DND-41 (cell line): ENCODE results near the gene PARS2.

Source experiments
- ATAC-seq: fragments of 200-7000 bp; cut with Tn5 transposase; 3 replicates; pipeline ENCODE4 v1.9.1; 2021; ENCODE audit warnings: low read depth; ENCODE audit not compliant: insufficient read depth
- DNase-seq: peaks from one replicate; pipeline ENCODE4 v3.0.0-alpha.2; 2020
- H2AFZ ChIP-seq: 2 replicates; pipeline ENCODE4 v1.6.0; 2012; ENCODE audit warnings: low read depth, low read length
- H3K27ac ChIP-seq: 2 replicates; pipeline ENCODE4 v1.5.1; 2012; ENCODE audit warnings: low read length, inconsistent platforms
- H3K27me3 ChIP-seq: fragments of 200-600 bp; sonication (generic); 2 replicates; pipeline ENCODE4 v1.6.0; 2012; ENCODE audit warnings: low read length, mild to moderate bottlenecking, inconsistent platforms; ENCODE audit not compliant: insufficient read depth, poor library complexity
- H3K36me3 ChIP-seq: 2 replicates; pipeline ENCODE4 v1.5.1; 2012; ENCODE audit warnings: low read length, inconsistent platforms; ENCODE audit not compliant: insufficient read depth
- H3K4me1 ChIP-seq: 2 replicates; pipeline ENCODE4 v1.5.1; 2012; ENCODE audit warnings: mild to moderate bottlenecking, low read length; ENCODE audit not compliant: insufficient read depth
- H3K4me2 ChIP-seq: 2 replicates; pipeline ENCODE4 v1.6.0; 2012; ENCODE audit warnings: mild to moderate bottlenecking, moderate library complexity, low read length, inconsistent platforms; ENCODE audit not compliant: insufficient read depth
- H3K4me3 ChIP-seq, 2 experiments: fragments of 200-600 bp in 1 of 2; shearing (Covaris generic) in 1 of 2; 2 replicates each; pipeline ENCODE4 v1.5.1; 2012 to 2016; ENCODE audit warnings: inconsistent platforms in 2 of 2, low read length in 2 of 2, mild to moderate bottlenecking in 2 of 2, low read depth in 1 of 2, moderate library complexity in 1 of 2
- H3K79me2 ChIP-seq: 2 replicates; pipeline ENCODE4 v1.6.0; 2012; ENCODE audit warnings: low read length, inconsistent platforms; ENCODE audit not compliant: insufficient read depth
- H3K9ac ChIP-seq: 2 replicates; pipeline ENCODE4 v1.6.0; 2012; ENCODE audit warnings: low read depth, mild to moderate bottlenecking, inconsistent platforms, low read length, moderate library complexity
- H3K9me3 ChIP-seq: 2 replicates; pipeline ENCODE4 v1.5.1; 2012; ENCODE audit warnings: low read length, moderate library complexity, mild to moderate bottlenecking, inconsistent platforms; ENCODE audit not compliant: insufficient read depth, severe bottlenecking
- H4K20me1 ChIP-seq: 2 replicates; pipeline ENCODE4 v1.6.0; 2012; ENCODE audit warnings: low read length; ENCODE audit not compliant: insufficient read depth
- EZH2 ChIP-seq: IDR thresholded peaks from 3 replicates; pipeline ENCODE4 v1.6.1; 2012; ENCODE audit warnings: borderline replicate concordance, low read depth, mild to moderate bottlenecking, moderate library complexity, low read length, inconsistent platforms; ENCODE audit not compliant: severe bottlenecking
- TF ChIP-seq, protein P1 (sequence below): IDR thresholded peaks from 2 replicates; pipeline ENCODE4 v1.5.1; 2012; ENCODE audit warnings: borderline replicate concordance, low read length, moderate library complexity, mild to moderate bottlenecking; ENCODE audit not compliant: poor library complexity, severe bottlenecking; ENCODE audit errors: extremely low read depth

PARS2 gene

DNA sequence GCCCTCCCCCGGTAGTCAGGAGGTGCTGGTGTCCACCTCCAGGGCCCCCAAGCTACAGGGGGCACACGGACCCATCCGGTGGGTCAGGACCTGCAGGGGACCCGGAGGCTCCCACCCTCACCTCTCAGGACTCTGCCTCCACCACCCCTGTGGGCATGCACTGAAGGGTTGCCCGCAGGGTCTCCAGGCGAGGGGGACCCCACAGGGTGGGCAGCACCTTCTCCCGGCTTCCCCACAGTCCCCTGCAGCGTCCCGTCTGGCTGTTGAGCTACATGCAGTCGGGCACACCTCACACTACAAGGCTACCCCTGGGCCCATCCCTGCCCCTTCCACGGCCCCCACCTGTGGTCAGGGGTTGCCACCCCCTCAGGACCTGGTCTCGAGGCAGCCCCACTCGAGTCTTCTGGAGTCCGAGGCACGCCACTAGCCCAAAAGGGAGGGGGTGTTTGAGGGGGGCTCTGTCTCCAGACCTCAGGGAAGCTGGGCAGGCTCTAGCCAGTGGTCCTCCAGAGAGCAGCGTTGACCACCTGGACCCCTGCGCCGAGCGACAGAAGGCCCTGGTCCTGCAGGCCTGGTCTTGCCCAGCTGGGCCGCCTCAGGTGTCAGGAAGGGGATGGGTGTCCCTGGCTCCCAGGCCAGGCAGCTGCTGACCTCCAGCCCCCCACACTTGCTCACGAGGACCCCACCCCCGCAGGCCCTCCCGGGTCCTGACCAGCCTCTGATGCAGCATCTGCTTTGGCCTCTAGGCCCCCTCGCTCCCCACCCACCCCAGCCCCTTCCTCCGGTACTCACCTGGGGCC lies 9.6 kb downstream of the PARS2 start:
- no peak overlapping the region for H3K4me3 ChIP-seq
- no peak overlapping the region for H3K4me2 ChIP-seq
- ATAC-seq (no peak), DNase-seq (no peak)
- H2AFZ ChIP-seq: no peak overlapping the region
- H3K9ac ChIP-seq: no peak overlapping the region
- no peaks in the 10 kb centered on the region; the same call in 1 of the 2 replicates for H4K20me1 ChIP-seq
- no peaks in the 10 kb centered on the region for H3K9me3 ChIP-seq
- no peaks in the 10 kb centered on the region for H3K4me1 ChIP-seq
- no peaks in the 10 kb centered on the region for H3K79me2 ChIP-seq
- TF ChIP-seq EZH2: no peak
- TF ChIP-seq, protein P1, sequence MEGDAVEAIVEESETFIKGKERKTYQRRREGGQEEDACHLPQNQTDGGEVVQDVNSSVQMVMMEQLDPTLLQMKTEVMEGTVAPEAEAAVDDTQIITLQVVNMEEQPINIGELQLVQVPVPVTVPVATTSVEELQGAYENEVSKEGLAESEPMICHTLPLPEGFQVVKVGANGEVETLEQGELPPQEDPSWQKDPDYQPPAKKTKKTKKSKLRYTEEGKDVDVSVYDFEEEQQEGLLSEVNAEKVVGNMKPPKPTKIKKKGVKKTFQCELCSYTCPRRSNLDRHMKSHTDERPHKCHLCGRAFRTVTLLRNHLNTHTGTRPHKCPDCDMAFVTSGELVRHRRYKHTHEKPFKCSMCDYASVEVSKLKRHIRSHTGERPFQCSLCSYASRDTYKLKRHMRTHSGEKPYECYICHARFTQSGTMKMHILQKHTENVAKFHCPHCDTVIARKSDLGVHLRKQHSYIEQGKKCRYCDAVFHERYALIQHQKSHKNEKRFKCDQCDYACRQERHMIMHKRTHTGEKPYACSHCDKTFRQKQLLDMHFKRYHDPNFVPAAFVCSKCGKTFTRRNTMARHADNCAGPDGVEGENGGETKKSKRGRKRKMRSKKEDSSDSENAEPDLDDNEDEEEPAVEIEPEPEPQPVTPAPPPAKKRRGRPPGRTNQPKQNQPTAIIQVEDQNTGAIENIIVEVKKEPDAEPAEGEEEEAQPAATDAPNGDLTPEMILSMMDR: no peak
- no peak overlapping the region for H3K27ac ChIP-seq
- H3K36me3 ChIP-seq: peaks cover 30% of the 10 kb centered on the region
- H3K27me3 ChIP-seq: no peaks in the 10 kb centered on the region

- peak; percentile 31; the same call in 2 of the 3 replicates for ATAC-seq
- Histone ChIP-seq H3K4me3 (no peak overlapping the region), H3K4me2 (no peak overlapping the region)
Observed at GRCh38 chr1:54754045-54754444, 10.3 kb downstream of the PARS2 start.

DNA sequence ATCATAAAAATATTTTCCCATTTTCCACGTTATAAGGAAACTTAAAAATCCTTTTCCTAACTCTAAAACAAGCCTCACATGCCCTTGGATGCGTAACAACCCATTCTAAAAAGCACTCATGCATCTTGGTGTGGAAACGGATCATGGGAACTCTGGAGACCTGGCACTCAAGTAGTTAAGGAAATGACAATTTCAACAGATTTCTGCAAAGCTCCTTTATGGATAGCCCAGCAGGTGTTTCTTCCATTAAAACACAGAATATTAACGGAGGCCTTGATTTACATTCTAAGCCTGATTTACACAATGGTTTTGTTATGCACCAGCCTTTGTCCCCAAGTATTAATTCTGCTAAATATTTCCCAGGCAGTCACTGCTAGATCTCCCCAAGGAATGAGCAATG lies 12.9 kb downstream of the PARS2 start:
- TF ChIP-seq EZH2: no peak
- TF ChIP-seq, protein P1: no peak
- Histone ChIP-seq H3K79me2 (no peaks in the 10 kb centered on the region), H3K36me3 (peaks cover 5% of the 10 kb centered on the region; the same call in 1 of the 2 replicates), H3K9me3 (no peaks in the 10 kb centered on the region), H3K9ac (no peak overlapping the region), H3K27me3 (no peaks in the 10 kb centered on the region), H3K4me2 (no peak overlapping the region), H3K27ac (no peak overlapping the region), H2AFZ (no peak overlapping the region), H3K4me3 (no peak overlapping the region), H3K4me1 (no peaks in the 10 kb centered on the region), H4K20me1 (no peaks in the 10 kb centered on the region; the same call in 1 of the 2 replicates)
- no peak for DNase-seq
- ATAC-seq: no peak

More at GRCh38 chr1:54754045-54754444, 10.3 kb downstream of the PARS2 start:
- Histone ChIP-seq H3K79me2 (no peaks in the 10 kb centered on the region), H3K36me3 (peaks cover 30% of the 10 kb centered on the region), H3K9me3 (no peaks in the 10 kb centered on the region), H3K9ac (no peak overlapping the region), H2AFZ (no peak overlapping the region), H3K27me3 (no peaks in the 10 kb centered on the region), H4K20me1 (no peaks in the 10 kb centered on the region; the same call in 1 of the 2 replicates), H3K27ac (no peak overlapping the region), H3K4me1 (no peaks in the 10 kb centered on the region)
- TF ChIP-seq, protein P1: no peak
- TF ChIP-seq EZH2: no peak
- DNase-seq: peak; percentile 10
